ENCODE measurements around the gene LIME1. TPM values are rescaled to one million over a fixed set of nuclear protein-coding genes. Genes with fewer than 3 reads are reported as not detected.

Gene LIME1
- total RNA-seq, 4 donors from 2014 or later, result 12.2 to 36.5 (median 16.9) TPM

- 91% methylated on average over 4 of the region's 7 CpGs for WGBS
- no peak overlapping the region for H3K4me3 ChIP-seq
- TF ChIP-seq POLR2A (IDR thresholded peaks at IDR 0.05) (no peak), EP300 (IDR thresholded peaks at IDR 0.05) (no peak), CTCF (IDR thresholded peaks at IDR 0.05) (no peak), POLR2AphosphoS5 (IDR thresholded peaks at IDR 0.05) (no peak)
These were observed 21.7 kb downstream of the LIME1 start for GRCh38 chr20:63758152-63758551.

GRCh38 chr20:63759377-63759901 lies 23.0 kb downstream of the LIME1 start:
- no peak overlapping the region for H3K4me3 ChIP-seq
- H3K4me1 ChIP-seq, result no peaks in the 10 kb centered on the region
- no peak for DNase-seq (ENCODE audit: low spot score in 2 of 2)
- H3K27me3 ChIP-seq, result no peaks in the 10 kb centered on the region
- H3K36me3 ChIP-seq, result no peaks in the 10 kb centered on the region
- no peak overlapping the region for H3K27ac ChIP-seq
- WGBS, result 82% methylated on average over 7 of the region's 7 CpGs
- no peaks in the 10 kb centered on the region for H3K9me3 ChIP-seq
- TF ChIP-seq POLR2AphosphoS5 (IDR thresholded peaks at IDR 0.05) (no peak), CTCF (IDR thresholded peaks at IDR 0.05) (no peak), POLR2A (IDR thresholded peaks at IDR 0.05) (no peak), EP300 (IDR thresholded peaks at IDR 0.05) (no peak)

More at GRCh38 chr20:63758152-63758551, 21.7 kb downstream of the LIME1 start:
- H3K4me1 ChIP-seq, result no peaks in the 10 kb centered on the region
- H3K9me3 ChIP-seq, result no peaks in the 10 kb centered on the region
- no peak overlapping the region for H3K27ac ChIP-seq
- no peaks in the 10 kb centered on the region for H3K27me3 ChIP-seq
- peaks cover 3% of the 10 kb centered on the region for H3K36me3 ChIP-seq
- DNase-seq (ENCODE audit: low spot score in 2 of 2), result no peak

- no peak overlapping the region for H3K4me3 ChIP-seq
- 86% methylated on average over 16 of the region's 16 CpGs for WGBS
- DNase-seq (ENCODE audit: low spot score in 2 of 2), result no peak
- no peaks in the 10 kb centered on the region for H3K4me1 ChIP-seq
- no peak overlapping the region for H3K27ac ChIP-seq
- TF ChIP-seq EP300 (IDR thresholded peaks at IDR 0.05) (no peak), POLR2A (IDR thresholded peaks at IDR 0.05) (no peak), POLR2AphosphoS5 (IDR thresholded peaks at IDR 0.05) (no peak)
- peaks cover 24% of the 10 kb centered on the region for H3K36me3 ChIP-seq
- no peaks in the 10 kb centered on the region for H3K9me3 ChIP-seq
- no peaks in the 10 kb centered on the region for H3K27me3 ChIP-seq
These were observed 28.8 kb downstream of the LIME1 start for GRCh38 chr20:63765082-63765873.

- Histone ChIP-seq H3K4me1 (no peaks in the 10 kb centered on the region), H3K4me3 (no peak overlapping the region), H3K9me3 (no peaks in the 10 kb centered on the region), H3K27me3 (no peaks in the 10 kb centered on the region), H3K27ac (no peak overlapping the region), H3K36me3 (peaks cover 24% of the 10 kb centered on the region)
- no peak for DNase-seq (ENCODE audit: low spot score in 2 of 2)
- WGBS, result 95% methylated on average over 7 of the region's 7 CpGs
- TF ChIP-seq CTCF (IDR thresholded peaks at IDR 0.05) (no peak), POLR2AphosphoS5 (IDR thresholded peaks at IDR 0.05) (no peak), EP300 (IDR thresholded peaks at IDR 0.05) (no peak), POLR2A (IDR thresholded peaks at IDR 0.05) (no peak)
These were observed 29.4 kb downstream of the LIME1 start for GRCh38 chr20:63765902-63766301.

DNA sequence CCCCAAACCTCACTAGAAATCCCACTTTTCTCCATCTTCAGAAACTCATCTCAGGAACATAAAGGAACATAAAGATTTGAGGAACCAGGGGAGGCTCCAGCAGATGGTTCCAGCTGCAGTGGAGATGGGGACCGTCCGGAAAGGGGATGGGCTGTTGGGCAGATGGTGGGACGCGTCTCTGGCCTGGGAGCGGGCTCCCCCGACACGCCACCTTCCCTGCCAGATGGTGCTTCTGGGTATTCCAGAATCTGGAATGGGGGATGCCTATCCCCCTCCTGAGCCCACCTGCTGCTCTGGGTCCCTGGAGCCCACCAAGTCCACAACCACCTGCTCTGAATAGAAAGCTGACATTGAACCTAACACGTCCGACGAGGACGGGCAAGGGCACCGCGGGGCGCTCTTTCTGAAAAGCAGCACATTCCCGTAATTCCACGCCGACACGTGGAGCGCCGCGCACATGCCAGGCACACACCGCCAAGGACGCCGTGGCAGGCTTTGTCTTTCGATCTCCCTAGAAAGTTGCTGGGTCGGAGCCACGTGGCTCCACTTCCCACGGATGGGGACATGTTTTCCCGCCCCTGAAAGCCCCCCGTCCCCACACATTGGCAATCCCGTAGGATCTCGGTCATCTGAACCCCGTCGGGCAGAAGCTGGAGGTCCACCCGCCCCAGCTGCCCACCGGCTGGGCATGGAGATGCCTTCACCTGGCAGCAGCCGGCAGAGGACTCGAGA lies 30.4 kb downstream of the LIME1 start:
- no peaks in the 10 kb centered on the region for H3K9me3 ChIP-seq

More for the DNA sequence above, 30.4 kb downstream of the LIME1 start:
- 94% methylated on average over 31 of the region's 38 CpGs for WGBS
- Histone ChIP-seq H3K4me1 (no peaks in the 10 kb centered on the region), H3K27ac (no peak overlapping the region), H3K36me3 (peaks cover 24% of the 10 kb centered on the region), H3K4me3 (no peak overlapping the region), H3K27me3 (no peaks in the 10 kb centered on the region)
- TF ChIP-seq POLR2AphosphoS5 (IDR thresholded peaks at IDR 0.05), result no peak
- no peak for TF ChIP-seq CTCF (IDR thresholded peaks at IDR 0.05)
- TF ChIP-seq POLR2A (IDR thresholded peaks at IDR 0.05), result no peak
- no peak for TF ChIP-seq EP300 (IDR thresholded peaks at IDR 0.05)
- DNase-seq (ENCODE audit: low spot score in 2 of 2), result no peak

Data from suprapubic skin (tissue), 4 donors.